Naive B cell (primary cell): ENCODE measurements around the gene CDKN2C. TPM values are rescaled to one million over a fixed set of nuclear protein-coding genes. Genes with fewer than 3 reads are reported as not detected.
A peak's percentile ranks its signal among the peaks of the same experiment; 100 is the strongest.
"Not testable (repeated sequence)": the region's sequence is repeated elsewhere in the genome, so short reads cannot be mapped to it uniquely, and the experiment has no call there.

ENCODE experiments used
- ATAC-seq, 2 donors: fragments of 150-1000 bp; cut with Tn5 transposase; 2 replicates each; pipeline ENCODE4 v1.10.0; 2021; ENCODE audit warnings: low read depth in 2 of 2, mild to moderate bottlenecking in 2 of 2, moderate library complexity in 2 of 2
- DNase-seq: peaks from one replicate; pipeline ENCODE4 v3.0.0; 2022
- H3K27ac Mint-ChIP-seq, 6 donors: one replicate each; pipeline ENCODE4 v1.8.0; 2020 to 2022; ENCODE audit warnings: mild to moderate bottlenecking in 6 of 6, mixed read lengths in 6 of 6, moderate library complexity in 5 of 6, inconsistent platforms in 2 of 6
- H3K27me3 Mint-ChIP-seq, 3 donors: one replicate each; pipeline ENCODE4 v1.8.0; 2021 to 2022; ENCODE audit warnings: mixed read lengths in 3 of 3, mild to moderate bottlenecking in 1 of 3
- H3K36me3 Mint-ChIP-seq, 2 donors: one replicate each; pipeline ENCODE4 v1.8.0; 2020 to 2022; ENCODE audit warnings: mixed read lengths in 2 of 2, inconsistent platforms in 1 of 2, mild to moderate bottlenecking in 1 of 2
- H3K4me1 Mint-ChIP-seq, 3 donors: one replicate each; pipeline ENCODE4 v1.8.0; 2020 to 2022; ENCODE audit warnings: mixed read lengths in 3 of 3, inconsistent platforms in 1 of 3, mild to moderate bottlenecking in 1 of 3, moderate library complexity in 1 of 3
- H3K4me3 Mint-ChIP-seq, 8 donors: one replicate each; pipeline ENCODE4 v1.8.0; 2020 to 2022; ENCODE audit warnings: mild to moderate bottlenecking in 8 of 8, mixed read lengths in 8 of 8, moderate library complexity in 8 of 8, inconsistent platforms in 2 of 8
- H3K9me3 Mint-ChIP-seq, 7 donors: one replicate each; pipeline ENCODE4 v1.8.0; 2020 to 2022; ENCODE audit warnings: mixed read lengths in 7 of 7, mild to moderate bottlenecking in 5 of 7, inconsistent platforms in 2 of 7, moderate library complexity in 1 of 7
- polyA plus RNA-seq, 6 donors: library from polyadenylated mRNA; unstranded; fragments of 300-500 nt; fragmentation: Illumina TruSeq; gene quantifications; one replicate each; pipeline ENCODE4 v1.2.3, GENCODE V29; 2021; ENCODE audit warnings: low read depth in 6 of 6

Gene CDKN2C
- polyA plus RNA-seq, 6 donors from 2014 or later, result 0.57 to 1.1 (median 1.1) TPM; not detected in 1

GRCh38 chr1:50942334-50942733, 27.7 kb upstream of the CDKN2C start:
- DNase-seq (no peak), ATAC-seq (no peak)
- H3K36me3 Mint-ChIP-seq, result peaks cover 0 to 7% of the 10 kb centered on the region in 2 donors
- no peak overlapping the region for H3K27ac Mint-ChIP-seq
- peaks cover 15 to 16% (median 16%) of the 10 kb centered on the region in 3 donors for H3K4me1 Mint-ChIP-seq
- H3K9me3 Mint-ChIP-seq, result no peaks in the 10 kb centered on the region
- H3K4me3 Mint-ChIP-seq, result no peak overlapping the region
- no peaks in the 10 kb centered on the region for H3K27me3 Mint-ChIP-seq

- peaks cover 20 to 46% (median 30%) of the 10 kb centered on the region in 3 donors for H3K4me1 Mint-ChIP-seq
- ATAC-seq, result no peak
These were observed 20.6 kb upstream of the CDKN2C start for GRCh38 chr1:50949286-50949982.

GRCh38 chr1:50950396-50950795, 19.6 kb upstream of the CDKN2C start:
- H3K4me1 Mint-ChIP-seq, result peaks cover 25 to 46% (median 30%) of the 10 kb centered on the region in 3 donors

More at GRCh38 chr1:50949286-50949982, 20.6 kb upstream of the CDKN2C start:
- no peaks in the 10 kb centered on the region for H3K36me3 Mint-ChIP-seq
- peaks cover 0 to 2% (median 0%) of the 10 kb centered on the region in 7 donors for H3K9me3 Mint-ChIP-seq
- no peaks in the 10 kb centered on the region for H3K27me3 Mint-ChIP-seq
- H3K4me3 Mint-ChIP-seq, result no peak overlapping the region
- H3K27ac Mint-ChIP-seq, result no peak overlapping the region
- DNase-seq, result no peak

GRCh38 chr1:50952566-50952965, 17.5 kb upstream of the CDKN2C start:
- H3K27me3 Mint-ChIP-seq, H3K9me3 Mint-ChIP-seq, H3K27ac Mint-ChIP-seq, H3K36me3 Mint-ChIP-seq, DNase-seq, H3K4me3 Mint-ChIP-seq, ATAC-seq: not testable (repeated sequence)
- H3K4me1 Mint-ChIP-seq, result peaks cover 24 to 40% (median 28%) of the 10 kb centered on the region in 3 donors

More at GRCh38 chr1:50950396-50950795, 19.6 kb upstream of the CDKN2C start:
- Mint-ChIP-seq H3K27me3 (no peaks in the 10 kb centered on the region), H3K9me3 (peaks cover 0 to 2% (median 0%) of the 10 kb centered on the region in 7 donors), H3K36me3 (no peaks in the 10 kb centered on the region), H3K4me3 (no peak overlapping the region), H3K27ac (no peak overlapping the region)
- ATAC-seq (no peak), DNase-seq (no peak)

GRCh38 chr1:50955116-50955515, 14.9 kb upstream of the CDKN2C start:
- H3K4me3 Mint-ChIP-seq, result peak overlapping the region in 1 of 8 donors; percentile 48
- H3K9me3 Mint-ChIP-seq, result no peaks in the 10 kb centered on the region

GRCh38 chr1:50959303-50959912, 10.6 kb upstream of the CDKN2C start:
- H3K36me3 Mint-ChIP-seq, result no peaks in the 10 kb centered on the region
- no peak for DNase-seq

More at GRCh38 chr1:50955116-50955515, 14.9 kb upstream of the CDKN2C start:
- no peaks in the 10 kb centered on the region for H3K36me3 Mint-ChIP-seq
- no peak for DNase-seq
- peaks cover 17 to 28% (median 21%) of the 10 kb centered on the region in 3 donors for H3K4me1 Mint-ChIP-seq
- H3K27me3 Mint-ChIP-seq, result no peaks in the 10 kb centered on the region
- no peak overlapping the region for H3K27ac Mint-ChIP-seq
- no peak for ATAC-seq

GRCh38 chr1:50959913-50960844, 9.9 kb upstream of the CDKN2C start, which contains the start of gene FAF1:
Gene FAF1, minus strand, starts transcription at chr1:50960267. Its CDS starts 456 bp downstream, at chr1:50959811.
- H3K4me3 Mint-ChIP-seq, result peak within 1 kb of the TSS; percentile 63 to 98 (median 96)
- H3K27me3 Mint-ChIP-seq, result no peaks in the 10 kb centered on the region
- ATAC-seq, result peak; percentile 89 to 90
- no peaks in the 10 kb centered on the region for H3K9me3 Mint-ChIP-seq
- H3K4me1 Mint-ChIP-seq, result peaks cover 15 to 23% (median 22%) of the 10 kb centered on the region in 3 donors
- H3K36me3 Mint-ChIP-seq, result no peaks in the 10 kb centered on the region
- peak; percentile 98 for DNase-seq
- H3K27ac Mint-ChIP-seq, result peak within 1 kb of the TSS; percentile 1 to 97 (median 97)

More at GRCh38 chr1:50959303-50959912, 10.6 kb upstream of the CDKN2C start:
- peak overlapping the region; percentile 1 to 93 (median 62) for H3K27ac Mint-ChIP-seq
- no peaks in the 10 kb centered on the region for H3K27me3 Mint-ChIP-seq
- peak overlapping the region; percentile 63 to 97 (median 88) for H3K4me3 Mint-ChIP-seq
- no peaks in the 10 kb centered on the region for H3K9me3 Mint-ChIP-seq
- ATAC-seq, result peak; percentile 10 to 20
- peaks cover 15 to 27% (median 22%) of the 10 kb centered on the region in 3 donors for H3K4me1 Mint-ChIP-seq

GRCh38 chr1:50964863-50965262, 5.2 kb upstream of the CDKN2C start:
- Mint-ChIP-seq H3K27me3 (peaks cover 0 to 2% (median 1%) of the 10 kb centered on the region in 3 donors), H3K4me1 (peaks cover 15 to 25% (median 18%) of the 10 kb centered on the region in 3 donors), H3K36me3 (no peaks in the 10 kb centered on the region), H3K4me3 (peak overlapping the region in 1 of 8 donors; percentile 45), H3K27ac (no peak overlapping the region), H3K9me3 (no peaks in the 10 kb centered on the region)
- DNase-seq (no peak), ATAC-seq (no peak)

- Mint-ChIP-seq H3K9me3 (no peaks in the 10 kb centered on the region), H3K27ac (no peak overlapping the region), H3K4me1 (peaks cover 18 to 25% (median 21%) of the 10 kb centered on the region in 3 donors), H3K4me3 (peak overlapping the region in 2 of 8 donors; percentile 92 to 96), H3K36me3 (no peaks in the 10 kb centered on the region), H3K27me3 (peaks cover 0 to 15% (median 9%) of the 10 kb centered on the region in 3 donors)
- DNase-seq, result no peak
- ATAC-seq, result no peak
These were observed 3.1 kb upstream of the CDKN2C start for GRCh38 chr1:50966991-50967390.

GRCh38 chr1:50967416-50968157, 2.5 kb upstream of the CDKN2C start:
- H3K4me3 Mint-ChIP-seq, result peak overlapping the region; percentile 86 to 99 (median 96)
- peak overlapping the region in 2 of 6 donors; percentile 87 to 95 for H3K27ac Mint-ChIP-seq
- no peak for DNase-seq
- H3K27me3 Mint-ChIP-seq, result peaks cover 0 to 15% (median 9%) of the 10 kb centered on the region in 3 donors
- ATAC-seq, result no peak
- H3K9me3 Mint-ChIP-seq, result no peaks in the 10 kb centered on the region
- H3K4me1 Mint-ChIP-seq, result peaks cover 18 to 25% (median 21%) of the 10 kb centered on the region in 3 donors
- no peaks in the 10 kb centered on the region for H3K36me3 Mint-ChIP-seq

GRCh38 chr1:50968158-50968820, 1.8 kb upstream of the CDKN2C start:
- Mint-ChIP-seq H3K9me3 (no peaks in the 10 kb centered on the region), H3K4me1 (peaks cover 18 to 25% (median 21%) of the 10 kb centered on the region in 3 donors), H3K4me3 (peak overlapping the region; percentile 86 to 99 (median 96)), H3K36me3 (no peaks in the 10 kb centered on the region), H3K27ac (peak overlapping the region; percentile 76 to 97 (median 90)), H3K27me3 (peaks cover 0 to 15% (median 9%) of the 10 kb centered on the region in 3 donors)
- DNase-seq (peak; percentile 78), ATAC-seq (peak; percentile 80 to 81)
